H9 (cell line): Measurements from ENCODE around the gene PNMT. TPM values are rescaled to one million over a fixed set of nuclear protein-coding genes. Genes with fewer than 3 reads are reported as not detected.

Source experiments
- DNase-seq: peaks from one replicate; pipeline ENCODE4 v3.0.0-alpha.2; 2017
- H2AFZ ChIP-seq: one replicate; pipeline ENCODE4 v1.6.1; 2013; ENCODE audit warnings: mild to moderate bottlenecking, low read length, control low read depth, moderate library complexity
- H2AK5ac ChIP-seq: 2 replicates; pipeline ENCODE4 v1.6.1; 2013; ENCODE audit warnings: low read length, control low read depth, mixed read lengths; ENCODE audit not compliant: insufficient read length
- H2BK120ac ChIP-seq: one replicate; pipeline ENCODE4 v1.6.1; 2013; ENCODE audit warnings: low read depth, mild to moderate bottlenecking, low read length, control low read depth, inconsistent platforms; ENCODE audit not compliant: poor library complexity, severe bottlenecking
- H2BK12ac ChIP-seq: 2 replicates; pipeline ENCODE4 v1.6.1; 2013; ENCODE audit warnings: low read length, control low read depth, mixed read lengths, low read depth; ENCODE audit not compliant: insufficient read length
- H2BK15ac ChIP-seq: 2 replicates; pipeline ENCODE4 v1.6.1; 2013; ENCODE audit warnings: low read depth, low read length, control low read depth
- H2BK20ac ChIP-seq: one replicate; pipeline ENCODE4 v1.6.1; 2013; ENCODE audit warnings: low read depth, mild to moderate bottlenecking, low read length, control low read depth, inconsistent platforms; ENCODE audit not compliant: poor library complexity, severe bottlenecking
- H2BK5ac ChIP-seq: 2 replicates; pipeline ENCODE4 v1.6.1; 2013; ENCODE audit warnings: low read length, control low read depth, mixed read lengths; ENCODE audit not compliant: insufficient read length
- H3K14ac ChIP-seq: 2 replicates; pipeline ENCODE4 v1.6.1; 2013; ENCODE audit warnings: low read length, control low read depth; ENCODE audit not compliant: insufficient read depth
- H3K18ac ChIP-seq: 2 replicates; pipeline ENCODE4 v1.6.1; 2013; ENCODE audit warnings: low read depth, mild to moderate bottlenecking, mixed read lengths, low read length, control low read depth; ENCODE audit not compliant: insufficient read length
- H3K23ac ChIP-seq: 2 replicates; pipeline ENCODE4 v1.6.1; 2013; ENCODE audit warnings: low read length, control low read depth, mixed read lengths, low read depth; ENCODE audit not compliant: insufficient read length
- H3K23me2 ChIP-seq: 2 replicates; pipeline ENCODE4 v1.6.1; 2013; ENCODE audit warnings: low read depth, mild to moderate bottlenecking, mixed read lengths, low read length, control low read depth; ENCODE audit not compliant: insufficient read length, poor library complexity, severe bottlenecking
- H3K27ac ChIP-seq: 2 replicates; pipeline ENCODE4 v1.5.1; 2013; ENCODE audit warnings: low read length, control low read depth, mixed read lengths, low read depth; ENCODE audit not compliant: insufficient read length
- H3K27me3 ChIP-seq: 2 replicates; pipeline ENCODE4 v1.6.1; 2013; ENCODE audit warnings: low read length, control low read depth, inconsistent platforms; ENCODE audit not compliant: insufficient read depth
- H3K4ac ChIP-seq: 2 replicates; pipeline ENCODE4 v1.6.1; 2013; ENCODE audit warnings: low read depth, mild to moderate bottlenecking, control low read depth, inconsistent platforms, low read length, moderate library complexity
- H3K4me1 ChIP-seq: 2 replicates; pipeline ENCODE4 v1.6.1; 2013; ENCODE audit warnings: low read length, control low read depth, inconsistent platforms; ENCODE audit not compliant: insufficient read depth
- H3K4me2 ChIP-seq: 2 replicates; pipeline ENCODE4 v1.6.1; 2013; ENCODE audit warnings: low read length, control low read depth, mixed read lengths; ENCODE audit not compliant: insufficient read length, insufficient read depth
- H3K56ac ChIP-seq: 2 replicates; pipeline ENCODE4 v1.6.1; 2013; ENCODE audit warnings: low read depth, mild to moderate bottlenecking, mixed read lengths, low read length, control low read depth; ENCODE audit not compliant: insufficient read length
- H3K79me1 ChIP-seq: 2 replicates; pipeline ENCODE4 v1.6.1; 2013; ENCODE audit warnings: low read depth, mild to moderate bottlenecking, moderate library complexity, low read length, control low read depth, inconsistent platforms; ENCODE audit not compliant: insufficient read depth, poor library complexity, severe bottlenecking
- H3K79me2 ChIP-seq: 2 replicates; pipeline ENCODE4 v1.6.1; 2013; ENCODE audit warnings: low read length, control low read depth, inconsistent platforms; ENCODE audit not compliant: insufficient read depth
- H3K9ac ChIP-seq: 2 replicates; pipeline ENCODE4 v1.6.1; 2013; ENCODE audit warnings: low read length, control low read depth, mixed read lengths; ENCODE audit not compliant: insufficient read length; ENCODE audit errors: extremely low read depth
- H3K9me3 ChIP-seq: one replicate; pipeline ENCODE4 v1.6.1; 2013; ENCODE audit warnings: low read depth, low read length, inconsistent platforms; ENCODE audit not compliant: control insufficient read depth
- H3T11ph ChIP-seq: one replicate; pipeline ENCODE4 v1.6.1; 2013; ENCODE audit warnings: mild to moderate bottlenecking, low read length, control low read depth, inconsistent platforms
- H4K20me1 ChIP-seq: one replicate; pipeline ENCODE4 v1.6.1; 2013; ENCODE audit not compliant: control insufficient read depth, insufficient read length, insufficient read depth
- H4K5ac ChIP-seq: 2 replicates; pipeline ENCODE4 v1.6.1; 2013; ENCODE audit warnings: low read depth, mild to moderate bottlenecking, mixed read lengths, low read length, control low read depth; ENCODE audit not compliant: insufficient read length
- H4K8ac ChIP-seq: replicated peaks from 2 replicates; pipeline ENCODE4 v1.6.1; 2013; ENCODE audit warnings: low read length, control low read depth, mixed read lengths, low read depth; ENCODE audit not compliant: insufficient read length
- H4K91ac ChIP-seq: 2 replicates; pipeline ENCODE4 v1.6.1; 2013; ENCODE audit warnings: low read depth, mild to moderate bottlenecking, moderate library complexity, mixed read lengths, low read length, control low read depth; ENCODE audit not compliant: insufficient read length
- H3K27ac Mint-ChIP-seq, 3 experiments: 2 replicates in 2 of 3; 3 replicates in 1 of 3; pipeline ENCODE4 v1.8.0; 2020 to 2021; ENCODE audit warnings: mixed read lengths in 3 of 3, mild to moderate bottlenecking in 1 of 3, moderate library complexity in 1 of 3
- H3K27me3 Mint-ChIP-seq: 2 replicates; pipeline ENCODE4 v1.8.0; 2021; ENCODE audit warnings: low read depth, mild to moderate bottlenecking, moderate library complexity, mixed read lengths
- H3K36me3 Mint-ChIP-seq, 3 experiments: 2 replicates in 2 of 3; 3 replicates in 1 of 3; pipeline ENCODE4 v1.8.0; 2020 to 2021; ENCODE audit warnings: low read depth in 3 of 3, mixed read lengths in 3 of 3; ENCODE audit not compliant: insufficient read depth in 1 of 3
- H3K4me1 Mint-ChIP-seq, 2 experiments: 2 replicates each; pipeline ENCODE4 v1.8.0; 2020; ENCODE audit warnings: mixed read lengths in 2 of 2
- H3K4me3 Mint-ChIP-seq, 2 experiments: 2 replicates in 1 of 2; 3 replicates in 1 of 2; pipeline ENCODE4 v1.8.0; 2020 to 2021; ENCODE audit warnings: mild to moderate bottlenecking in 2 of 2, mixed read lengths in 2 of 2, moderate library complexity in 1 of 2
- H3K9me3 Mint-ChIP-seq, 2 experiments: 2 replicates in 1 of 2; 3 replicates in 1 of 2; pipeline ENCODE4 v1.8.0; 2020; ENCODE audit warnings: mild to moderate bottlenecking in 2 of 2, mixed read lengths in 2 of 2, moderate library complexity in 1 of 2
- WGBS: extraction: QIAGEN DNeasy Blood & Tissue Kit; methylation state at CpG from one replicate; pipeline ENCODE4 v1.1.7; 2013; ENCODE audit warnings: missing lambda C conversion rate, low lambda C conversion rate, mixed read lengths; ENCODE audit not compliant: insufficient read length; ENCODE audit errors: extremely low coverage; 5-methylcytosine and 5-hydroxymethylcytosine counted together
- total RNA-seq: library from RNA; stranded (reverse); gene quantifications from 2 replicates; pipeline ENCODE4 v1.2.1, GENCODE V29; 2021
- TF ChIP-seq, protein P1 (sequence below): fragments of 200-600 bp; sonication (generic); conservative IDR thresholded peaks from 3 replicates; pipeline ENCODE4 v1.8.0; 2021; ENCODE audit warnings: antibody characterized with exemption, mild to moderate bottlenecking

The PNMT gene
- total RNA-seq, 1 experiment from 2014 or later = 2.1 TPM

DNA sequence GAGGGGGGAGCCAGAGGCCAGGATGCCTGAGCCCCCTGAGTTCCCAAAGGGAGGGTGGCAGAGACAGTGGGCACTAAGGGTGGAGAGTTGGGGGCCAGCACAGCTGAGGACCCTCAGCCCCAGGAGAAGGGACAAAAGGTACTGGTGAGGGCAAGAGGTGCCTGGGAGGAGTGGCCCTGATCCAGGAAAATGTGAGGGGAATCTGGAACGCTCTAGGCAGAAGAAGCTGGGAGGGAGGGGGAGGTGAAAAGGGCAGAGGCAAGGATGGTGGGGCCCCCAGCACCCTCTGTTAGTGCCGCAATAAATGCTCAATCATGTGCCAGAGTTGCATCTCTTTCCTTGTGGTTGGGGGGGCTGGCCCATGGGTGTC lies 2.0 kb upstream of the PNMT start:
- H3K79me1 ChIP-seq = no peaks in the 10 kb centered on the region
- H3K23ac ChIP-seq = no peak overlapping the region
- no peak for DNase-seq
- Mint-ChIP-seq H3K4me3 (peak overlapping the region in 1 of 2 experiments; percentile 53; a peak in 1 of 5 replicates), H3K9me3 (no peaks in the 10 kb centered on the region; a peak in 1 of 5 replicates), H3K27ac (no peak overlapping the region), H3K27me3 (peaks cover 62% of the 10 kb centered on the region), H3K36me3 (peaks cover 1 to 4% (median 3%) of the 10 kb centered on the region in 3 experiments; a peak in 6 of 7 replicates), H3K4me1 (peaks cover 33 to 50% of the 10 kb centered on the region in 2 experiments)
- H3K9me3 ChIP-seq = no peaks in the 10 kb centered on the region
- H2BK5ac ChIP-seq = no peak overlapping the region
- H3K79me2 ChIP-seq = no peaks in the 10 kb centered on the region
- no peak overlapping the region for H3K14ac ChIP-seq
- no peak overlapping the region for H3K4me2 ChIP-seq
- H3K27ac ChIP-seq = no peak overlapping the region
- no peak overlapping the region for H3K9ac ChIP-seq
- H3T11ph ChIP-seq = no peak overlapping the region
- H3K18ac ChIP-seq = no peak overlapping the region
- H3K27me3 ChIP-seq = peaks cover 3% of the 10 kb centered on the region; the same call in 1 of the 2 replicates
- H4K20me1 ChIP-seq = no peaks in the 10 kb centered on the region
- H3K23me2 ChIP-seq = peaks cover 6% of the 10 kb centered on the region
- no peak overlapping the region for H2BK20ac ChIP-seq
- H4K5ac ChIP-seq = no peak overlapping the region
- no CpG with 5 or more reads among the region's 2 CpGs for WGBS
- no peak overlapping the region for H3K56ac ChIP-seq
- H3K4ac ChIP-seq = no peak overlapping the region
- peaks cover 6% of the 10 kb centered on the region; the same call in 1 of the 2 replicates for H3K4me1 ChIP-seq
- no peak overlapping the region for H2AK5ac ChIP-seq
- H2BK12ac ChIP-seq = no peak overlapping the region
- H2AFZ ChIP-seq = no peak overlapping the region
- no peak overlapping the region for H4K8ac ChIP-seq
- H4K91ac ChIP-seq = no peak overlapping the region
- no peak overlapping the region for H2BK15ac ChIP-seq
- H2BK120ac ChIP-seq = no peak overlapping the region
- TF ChIP-seq, protein P1, sequence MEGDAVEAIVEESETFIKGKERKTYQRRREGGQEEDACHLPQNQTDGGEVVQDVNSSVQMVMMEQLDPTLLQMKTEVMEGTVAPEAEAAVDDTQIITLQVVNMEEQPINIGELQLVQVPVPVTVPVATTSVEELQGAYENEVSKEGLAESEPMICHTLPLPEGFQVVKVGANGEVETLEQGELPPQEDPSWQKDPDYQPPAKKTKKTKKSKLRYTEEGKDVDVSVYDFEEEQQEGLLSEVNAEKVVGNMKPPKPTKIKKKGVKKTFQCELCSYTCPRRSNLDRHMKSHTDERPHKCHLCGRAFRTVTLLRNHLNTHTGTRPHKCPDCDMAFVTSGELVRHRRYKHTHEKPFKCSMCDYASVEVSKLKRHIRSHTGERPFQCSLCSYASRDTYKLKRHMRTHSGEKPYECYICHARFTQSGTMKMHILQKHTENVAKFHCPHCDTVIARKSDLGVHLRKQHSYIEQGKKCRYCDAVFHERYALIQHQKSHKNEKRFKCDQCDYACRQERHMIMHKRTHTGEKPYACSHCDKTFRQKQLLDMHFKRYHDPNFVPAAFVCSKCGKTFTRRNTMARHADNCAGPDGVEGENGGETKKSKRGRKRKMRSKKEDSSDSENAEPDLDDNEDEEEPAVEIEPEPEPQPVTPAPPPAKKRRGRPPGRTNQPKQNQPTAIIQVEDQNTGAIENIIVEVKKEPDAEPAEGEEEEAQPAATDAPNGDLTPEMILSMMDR = no peak
